Activated naive CD4-positive, alpha-beta T cell treated with anti-CD3 and anti-CD28 coated beads, Interleukin-2, amount 50 U/mL, for 16 hours (primary cell): Measurements from ENCODE around the gene CHN2.

ENCODE experiments used
- DNase-seq: peaks from one replicate; pipeline ENCODE4 v3.0.0-alpha.2; 2020

The CHN2 gene

DNA sequence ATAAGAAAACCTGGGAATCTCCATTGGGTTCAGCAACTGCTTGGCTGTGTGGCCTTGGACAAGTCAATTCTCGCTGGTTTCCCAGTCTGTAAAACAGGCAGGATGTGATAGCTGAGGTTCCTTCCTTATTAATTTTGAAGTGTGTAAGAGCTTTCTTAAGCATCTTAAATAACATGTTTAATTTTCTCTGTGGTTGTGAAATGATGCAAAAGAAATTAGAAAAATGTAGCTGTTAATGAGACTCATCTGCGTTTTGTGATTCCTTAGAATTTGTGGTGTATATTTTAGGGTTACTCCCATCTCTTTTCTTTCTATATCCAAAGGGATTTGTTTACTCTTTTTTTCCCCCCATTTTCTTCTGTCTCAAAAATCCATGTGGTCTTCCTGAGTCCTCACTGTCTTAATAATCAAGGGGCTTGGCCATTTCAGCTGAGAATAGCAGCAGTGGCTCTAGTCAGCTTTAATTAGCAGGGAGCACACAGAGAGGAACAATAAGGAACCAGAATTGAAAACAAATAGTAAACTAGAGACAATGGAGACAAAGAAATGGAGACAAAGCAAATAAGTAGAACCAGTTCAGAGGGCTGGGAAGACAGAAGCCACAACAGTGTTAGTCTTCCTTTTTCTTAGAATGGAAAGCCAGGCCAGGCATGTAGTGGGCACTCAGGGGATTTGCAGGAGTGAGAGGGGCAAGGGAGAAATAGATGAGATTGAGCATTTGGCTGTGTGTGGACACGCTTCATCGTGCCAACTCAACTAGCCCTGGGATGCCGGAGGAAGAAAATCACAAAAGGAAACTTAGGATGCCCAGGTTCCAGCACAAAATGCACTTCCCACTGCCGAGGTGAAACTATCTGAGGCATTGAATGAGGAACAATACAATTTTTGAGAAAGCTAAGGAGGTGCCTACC, 93.9 kb downstream of the CHN2 start:
- DNase-seq, result no peak

DNA sequence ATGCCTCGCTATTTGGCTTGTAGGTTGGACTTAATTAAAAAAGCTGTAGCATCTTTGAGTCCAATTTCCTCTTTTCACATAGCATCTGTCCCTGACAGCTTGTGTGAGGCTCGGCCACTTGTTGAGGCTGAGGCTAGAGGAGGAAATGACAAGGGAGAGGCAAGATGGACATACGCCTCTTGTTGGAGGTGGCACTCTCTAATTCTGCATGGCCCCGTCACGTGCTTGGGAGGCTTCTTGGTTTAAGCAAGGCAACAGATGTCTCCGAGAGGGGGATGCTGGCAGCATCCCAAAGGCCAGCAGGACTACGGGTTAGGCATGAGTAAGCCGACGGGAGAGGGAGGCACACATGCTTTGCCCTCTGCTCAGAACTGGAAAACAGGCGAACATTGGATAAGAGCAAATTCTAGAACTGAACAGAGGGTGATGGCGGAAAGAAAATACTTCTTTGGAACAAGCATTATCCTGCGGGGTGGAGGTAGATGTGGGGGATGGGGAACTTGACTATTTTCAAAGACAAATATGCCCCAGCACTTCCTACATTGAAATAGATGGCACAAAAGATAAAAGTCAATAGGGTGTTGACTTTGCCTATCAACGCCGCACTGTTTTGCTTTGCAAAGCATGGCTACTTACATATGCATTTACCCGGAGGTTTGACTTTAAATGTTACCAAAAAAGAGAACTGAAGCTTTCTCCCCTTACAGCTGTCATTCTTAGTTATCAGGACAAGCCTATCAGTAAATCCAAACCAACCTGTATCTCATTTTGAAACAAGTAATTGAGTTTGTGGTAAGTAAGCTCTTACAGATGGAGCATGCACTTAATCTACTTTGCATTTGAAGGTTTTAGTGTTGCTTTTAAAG, 94.8 kb downstream of the CHN2 start:
- DNase-seq, result no peak

DNA sequence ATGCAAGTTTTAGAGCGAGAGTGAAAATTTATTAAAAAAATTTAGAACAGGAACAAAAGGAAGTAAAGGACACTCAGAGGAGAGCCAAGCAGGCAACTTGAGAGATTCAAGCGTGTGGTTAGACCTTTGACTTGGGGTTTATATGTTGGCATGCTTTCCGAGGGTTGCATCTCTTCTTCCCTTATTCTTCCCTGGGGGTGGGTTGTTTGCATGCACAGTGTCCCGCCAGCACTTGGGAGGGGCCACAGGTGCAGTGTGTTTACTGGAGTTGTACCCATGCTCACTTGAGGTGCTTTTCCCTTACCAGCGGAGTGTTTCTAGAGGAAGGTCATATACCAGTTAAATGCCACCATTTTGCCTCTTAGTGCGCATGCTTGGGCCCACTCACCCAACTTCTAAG, 96.3 kb downstream of the CHN2 start:
- DNase-seq, result no peak

DNA sequence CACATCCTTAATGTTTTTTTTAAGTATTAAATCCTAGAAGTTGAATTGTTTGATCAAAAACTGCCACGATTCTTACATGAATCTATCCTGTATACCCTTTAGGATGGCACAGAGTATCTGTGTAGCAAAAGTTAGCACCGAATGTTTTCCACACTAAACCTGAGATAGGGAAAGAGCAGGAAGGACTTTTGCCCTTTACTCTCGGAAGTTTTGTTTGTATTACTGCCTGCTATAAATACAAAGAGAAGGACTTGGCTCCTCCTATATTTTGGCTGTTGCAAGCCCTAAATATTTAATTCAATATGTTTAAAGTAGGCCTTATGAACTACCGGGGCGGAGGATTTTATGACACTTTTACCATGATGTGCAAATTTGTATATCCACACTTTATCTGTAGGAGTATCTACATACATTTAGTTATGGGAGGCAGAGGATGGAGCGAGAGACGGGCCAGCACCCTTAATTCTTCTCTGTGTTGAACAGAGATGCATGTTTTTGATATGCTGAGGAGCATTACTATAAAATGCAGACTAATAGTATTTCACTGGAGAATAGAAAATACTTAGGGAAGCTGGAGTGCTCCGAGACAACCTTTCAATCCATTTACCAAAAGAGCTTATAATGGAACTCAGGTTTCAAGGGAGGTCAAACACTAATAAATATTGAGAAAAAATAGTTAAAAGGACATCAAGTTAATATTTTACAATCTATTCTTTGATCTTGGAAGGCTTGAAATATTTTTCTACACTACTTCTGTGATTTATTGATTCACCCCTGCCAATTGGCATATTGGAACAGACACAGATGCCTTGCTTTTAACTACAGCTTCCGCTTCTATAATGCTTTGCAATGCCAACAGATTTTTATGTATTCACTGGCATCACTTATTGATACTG, 97.4 kb downstream of the CHN2 start:
- no peak for DNase-seq

DNA sequence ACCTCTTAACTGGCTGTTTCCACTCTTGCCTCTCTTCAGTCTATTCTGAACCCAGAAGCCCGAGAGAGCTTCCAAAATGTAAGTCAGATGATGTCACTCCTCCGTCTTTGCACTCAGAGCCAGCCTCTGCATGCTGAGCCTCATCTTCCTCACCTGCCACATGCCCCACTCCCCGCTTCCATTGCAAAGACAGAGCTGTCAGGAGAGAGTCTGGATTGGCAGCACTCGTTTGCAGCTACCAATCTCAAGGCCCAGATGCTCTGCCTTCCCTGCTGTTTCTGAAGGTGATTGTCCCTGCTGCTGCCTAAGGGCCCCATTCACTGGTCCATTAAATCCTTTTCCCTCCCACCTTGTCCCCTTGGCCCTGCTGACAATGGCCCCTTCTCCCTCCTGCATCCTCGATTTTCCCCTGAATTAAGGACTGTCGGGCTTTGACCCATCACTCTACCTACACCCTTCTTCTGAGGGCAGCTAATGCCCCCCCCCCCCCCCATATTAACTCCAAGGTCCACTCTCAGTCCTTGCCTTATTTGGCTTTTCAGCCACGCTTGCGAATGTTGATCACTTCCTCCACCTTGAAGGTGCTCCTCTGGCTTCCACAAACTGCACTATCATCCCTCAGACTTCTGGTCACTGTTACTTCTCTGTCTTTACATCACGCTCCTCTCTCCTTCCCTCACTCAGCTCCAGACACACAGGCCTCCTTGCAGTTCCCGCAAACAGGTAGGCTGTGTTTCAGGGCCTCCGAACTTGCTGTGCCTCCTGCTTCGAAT, 98.5 kb downstream of the CHN2 start:
- no peak for DNase-seq

DNA sequence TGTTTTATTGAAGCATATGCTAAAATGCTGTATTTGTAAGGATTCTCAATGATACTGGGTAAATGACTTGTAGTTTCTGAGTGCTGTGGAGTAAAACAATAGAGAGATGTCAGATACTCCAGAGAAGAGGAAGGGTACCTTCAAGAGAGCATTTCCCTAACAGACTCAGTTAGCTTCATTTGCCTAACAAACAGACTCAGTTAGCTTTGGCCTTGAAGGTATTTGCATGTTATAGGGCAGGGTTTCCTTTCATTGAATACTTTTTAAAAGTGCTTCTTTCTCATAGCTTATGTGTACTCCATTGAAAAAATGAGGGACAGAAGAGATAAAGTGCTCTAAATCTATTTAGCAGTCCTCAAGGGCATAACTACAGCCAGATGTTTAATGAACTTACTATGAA, 101.8 kb downstream of the CHN2 start:
- DNase-seq, result no peak

DNA sequence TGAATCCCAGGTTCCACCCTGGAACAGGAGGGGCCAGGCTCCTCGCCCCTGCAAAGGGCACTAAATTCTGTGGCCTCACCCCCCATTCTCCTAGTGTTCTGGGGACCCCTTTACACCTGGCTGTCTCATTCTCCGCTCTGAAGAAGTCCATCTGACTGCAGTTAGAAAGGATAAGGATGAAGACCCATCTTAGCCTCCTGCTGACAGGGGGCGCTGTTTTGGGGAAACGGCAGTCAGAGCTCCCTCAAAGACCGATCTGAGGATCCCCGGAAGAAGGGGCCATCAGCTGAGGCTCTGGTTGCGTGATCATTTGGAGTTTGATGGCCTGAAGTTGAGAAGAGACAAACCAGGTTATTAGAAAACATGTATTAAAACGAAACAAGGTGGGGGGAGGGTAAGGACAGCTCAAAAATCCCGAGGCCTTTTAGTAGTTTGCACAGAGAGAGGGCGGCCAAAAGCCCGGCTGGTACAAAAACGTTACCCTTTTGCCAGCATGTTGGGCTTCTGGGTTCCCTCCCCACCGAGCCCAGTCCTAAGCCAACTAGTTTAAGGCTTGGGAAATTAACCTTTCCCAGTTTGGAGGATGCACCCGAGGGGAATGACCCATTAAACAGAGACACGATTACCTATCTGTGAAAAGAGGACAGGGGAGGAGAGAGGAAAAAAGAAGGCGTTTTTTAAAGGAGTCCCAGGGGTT, 102.8 kb downstream of the CHN2 start:
- no peak for DNase-seq

DNA sequence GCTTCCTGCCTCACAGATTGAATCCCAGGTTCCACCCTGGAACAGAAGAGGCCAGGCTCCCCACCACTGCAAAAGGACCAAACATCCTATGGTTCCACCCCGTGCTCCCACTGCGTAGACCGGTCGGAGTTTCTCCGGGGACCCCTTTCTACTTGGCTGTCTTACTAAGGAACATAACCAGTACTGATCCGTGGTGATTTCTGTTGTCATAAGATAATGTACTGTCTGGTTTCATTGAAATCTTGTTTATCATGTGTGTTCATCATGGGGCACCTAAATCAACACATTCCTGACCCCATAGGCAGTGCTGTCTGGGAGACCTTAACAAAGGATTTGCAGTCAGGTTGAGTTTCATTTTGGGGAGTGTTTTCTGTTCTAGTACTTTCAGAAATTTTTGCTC, 104.5 kb downstream of the CHN2 start:
- no peak for DNase-seq

DNA sequence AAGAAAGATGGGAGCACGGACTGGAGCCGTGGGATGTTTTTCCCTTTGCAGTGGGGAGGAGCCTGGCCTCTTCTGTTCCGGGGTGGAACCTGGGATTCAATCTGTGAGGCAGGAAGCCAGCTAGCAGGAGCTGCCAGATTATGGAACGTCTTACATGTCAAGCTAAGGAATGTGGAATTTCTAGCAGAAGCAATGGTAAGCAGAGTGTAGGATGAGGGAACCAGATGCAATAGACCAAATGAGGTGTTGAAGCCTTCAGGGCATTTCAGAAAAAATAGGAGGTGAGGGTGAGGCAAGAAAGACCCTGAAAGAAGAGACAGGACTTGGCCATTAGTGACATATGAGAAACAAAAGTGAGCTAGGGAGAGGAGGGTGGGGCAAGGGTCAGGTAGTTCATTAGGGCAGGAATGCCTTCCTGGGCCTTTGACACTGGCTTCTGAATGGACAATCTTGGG, 105.5 kb downstream of the CHN2 start:
- no peak for DNase-seq

DNA sequence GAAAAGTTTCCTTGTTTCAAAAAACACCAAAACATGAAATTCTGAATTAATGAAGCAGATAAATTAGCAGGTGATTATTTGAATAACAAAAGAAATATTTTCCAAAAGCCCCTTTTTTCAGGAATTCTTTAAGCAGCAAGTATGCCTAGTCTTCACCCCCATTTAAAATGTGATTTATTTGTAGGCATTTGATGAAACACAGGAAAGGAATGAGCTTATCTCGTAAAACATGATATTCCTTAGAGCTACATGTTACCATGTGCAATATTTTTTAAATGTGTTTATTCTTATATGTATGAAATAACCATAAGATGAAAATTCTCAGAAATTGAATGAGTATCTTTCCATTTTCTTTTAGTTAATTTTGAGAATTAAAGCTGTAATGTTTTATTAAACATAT, 106.1 kb downstream of the CHN2 start:
- no peak for DNase-seq

DNA sequence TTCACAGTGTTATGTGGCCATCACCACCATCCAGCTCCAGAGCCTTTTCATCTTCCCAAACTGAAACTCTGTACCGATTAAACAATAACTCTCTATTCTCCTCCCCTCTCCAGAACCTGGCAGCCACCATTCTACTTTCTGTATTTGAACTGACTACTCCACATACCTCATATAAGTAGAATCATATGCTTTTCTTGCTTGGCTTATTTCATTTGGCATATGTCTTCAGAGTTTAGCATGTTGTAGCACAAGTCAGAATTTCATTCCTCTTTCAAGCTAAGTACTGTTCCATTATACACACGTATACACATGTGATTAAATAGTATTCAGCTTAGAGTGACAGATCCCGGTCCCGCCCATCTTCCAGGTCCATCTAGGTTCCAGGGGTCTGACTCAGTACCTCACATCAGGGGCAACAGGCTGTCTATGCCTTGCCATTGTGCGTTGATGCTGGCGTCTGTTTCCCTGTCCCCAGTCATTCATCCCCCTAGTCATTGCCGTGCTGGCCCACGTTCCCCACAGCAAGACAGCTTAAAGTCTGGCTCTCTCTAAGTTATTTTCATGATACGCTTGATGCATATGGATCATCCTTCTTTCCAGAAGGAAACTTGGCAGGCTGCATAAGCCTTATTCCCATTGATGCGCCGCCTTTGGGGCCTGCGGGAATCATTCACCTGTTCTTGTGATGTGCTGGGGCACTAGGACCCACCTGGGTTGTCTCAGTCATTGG, 108.3 kb downstream of the CHN2 start:
- DNase-seq, result no peak

DNA sequence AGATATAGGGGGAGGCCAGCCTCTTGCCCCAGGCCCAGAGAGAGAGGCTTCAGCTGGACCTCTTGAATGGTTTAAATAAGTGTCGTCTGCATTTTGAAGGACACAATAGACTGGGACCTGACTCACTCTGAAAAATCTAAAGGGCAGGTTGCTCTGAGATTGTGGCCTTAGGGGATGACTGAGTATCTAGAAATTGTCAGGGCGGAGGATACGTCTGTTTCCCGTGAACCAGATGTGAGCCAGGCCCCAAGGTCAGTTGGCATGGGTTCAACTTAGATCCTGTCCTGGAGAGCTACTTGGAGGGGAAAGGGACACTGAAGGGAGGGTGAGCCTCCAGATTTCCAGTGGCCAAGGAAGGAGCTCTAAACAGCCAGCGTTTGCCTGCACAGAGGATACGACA, 110.2 kb downstream of the CHN2 start:
- DNase-seq, result no peak

DNA sequence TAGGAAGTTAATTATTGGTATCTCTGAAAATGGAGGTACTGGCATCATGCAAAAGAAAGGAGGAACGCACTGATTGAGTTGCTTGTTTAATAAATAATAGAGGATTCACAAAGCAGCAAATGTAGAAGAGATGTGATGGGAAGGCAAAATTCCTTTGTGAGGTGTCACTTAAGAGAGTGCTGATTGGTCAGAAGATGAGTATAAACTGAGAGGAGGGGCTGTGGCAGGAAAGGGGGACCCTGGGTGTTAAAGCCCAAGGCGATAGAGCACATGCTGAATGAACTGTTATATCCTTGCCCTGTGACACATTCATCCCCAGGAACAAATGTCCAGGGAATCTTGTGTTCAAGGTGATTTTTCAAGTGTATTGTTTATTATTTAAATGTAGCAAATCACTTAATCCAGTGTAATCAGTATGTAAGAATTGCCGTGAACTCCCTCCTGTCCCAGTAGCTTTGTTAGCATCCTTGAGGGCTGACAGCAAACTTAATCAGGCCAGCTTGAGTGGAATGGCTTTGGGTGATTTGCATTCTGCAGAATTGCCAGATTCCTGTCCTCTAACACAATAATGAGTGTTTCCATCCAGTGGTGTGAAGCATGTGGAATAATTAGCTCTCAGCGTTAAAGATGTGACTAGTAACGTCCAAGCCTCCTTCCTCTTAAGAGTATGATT, 111.9 kb downstream of the CHN2 start:
- no peak for DNase-seq

DNA sequence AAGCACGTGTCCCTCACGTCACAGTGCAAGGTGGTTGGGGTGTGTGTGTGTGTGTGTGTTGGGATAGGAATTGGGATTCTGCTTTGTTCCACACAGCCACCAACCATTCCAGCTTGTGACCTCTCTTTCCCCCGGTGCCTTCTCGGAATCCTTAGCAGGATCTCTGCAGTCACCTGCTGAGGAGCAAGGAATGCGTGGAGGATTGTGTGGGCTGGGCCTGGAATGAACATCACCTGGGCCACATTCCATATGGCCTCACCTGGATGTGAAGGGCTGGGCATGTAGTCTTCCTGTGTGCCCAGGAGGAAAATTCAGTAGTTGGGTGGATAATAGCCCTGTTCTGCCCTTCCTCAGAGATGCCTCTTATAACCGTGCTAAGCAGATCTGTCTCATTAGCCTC, 113.8 kb downstream of the CHN2 start:
- DNase-seq, result no peak

DNA sequence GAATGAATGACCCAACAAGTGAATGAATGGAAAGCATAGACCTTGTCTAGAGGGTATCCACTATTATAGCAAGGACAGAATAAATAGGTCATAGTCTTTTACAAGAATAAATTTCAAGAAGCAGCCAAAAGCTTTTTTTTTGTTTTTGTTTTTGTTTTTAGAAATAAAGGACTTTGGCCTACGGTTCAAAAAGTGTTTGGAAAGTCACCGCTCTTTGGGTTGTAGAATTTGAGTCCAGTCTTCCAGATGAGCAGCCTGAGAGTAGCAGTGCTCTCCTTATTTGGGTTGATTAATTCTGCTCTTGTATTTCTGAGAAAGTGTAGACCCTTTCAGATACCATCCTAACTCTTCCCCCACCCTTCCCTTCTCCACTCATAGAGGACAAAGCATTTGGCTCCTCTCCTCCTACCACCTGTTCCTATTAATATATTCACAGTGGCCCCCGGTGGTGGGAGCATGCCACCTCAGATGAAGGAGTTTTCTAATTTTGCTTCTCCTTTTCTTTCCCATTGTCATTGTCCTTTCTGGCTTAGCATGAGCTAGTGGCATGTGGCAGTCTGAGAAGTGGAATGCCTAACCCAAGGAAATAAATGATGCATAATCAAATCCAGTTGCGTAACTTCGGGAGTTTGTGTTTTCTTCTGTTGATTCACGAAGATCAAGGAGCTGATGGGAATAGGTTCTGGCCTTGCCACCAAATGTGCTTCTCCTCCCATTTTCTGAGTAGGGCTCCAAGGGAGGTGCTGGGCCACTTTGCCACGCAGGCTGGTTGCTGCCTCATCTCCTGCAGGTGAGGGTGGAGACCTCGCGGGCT, 114.7 kb downstream of the CHN2 start:
- DNase-seq, result no peak

DNA sequence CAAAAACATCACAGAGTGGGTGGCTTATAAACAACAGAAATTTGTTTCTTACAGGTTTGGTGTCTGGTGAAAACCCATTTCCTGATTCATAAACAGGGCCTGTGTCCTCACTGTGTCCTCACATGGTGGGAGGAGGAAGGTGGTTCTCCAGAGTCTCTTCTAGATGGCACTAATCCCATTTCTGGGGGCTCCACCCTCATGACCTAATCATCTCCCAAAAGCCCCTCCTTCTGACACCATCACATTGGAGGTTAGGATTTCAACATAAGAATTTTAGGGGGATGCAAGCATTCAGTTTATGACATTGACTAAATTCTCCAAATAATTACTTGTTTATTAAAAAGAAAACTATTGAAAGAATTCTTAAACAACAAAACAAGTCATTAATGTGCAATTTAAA, 116.0 kb downstream of the CHN2 start:
- DNase-seq, result no peak

DNA sequence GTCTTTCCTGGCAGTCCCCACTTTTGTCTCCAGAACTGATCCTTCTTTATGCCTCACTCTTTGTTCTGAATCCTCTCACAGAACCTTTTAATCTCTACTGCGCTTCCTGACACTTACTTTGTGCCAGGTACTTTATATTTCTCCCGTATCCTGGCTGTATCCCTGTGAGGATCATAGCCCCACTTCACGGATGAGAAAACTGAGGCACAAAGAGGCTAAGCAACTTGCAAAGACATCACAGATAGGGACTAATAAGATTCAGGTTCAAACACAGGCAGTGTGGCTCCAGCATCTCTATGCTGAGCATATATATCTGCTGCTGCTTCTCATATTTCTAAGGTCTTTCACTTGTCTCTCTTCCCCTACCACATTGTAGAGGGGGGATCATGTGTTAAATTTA, 116.7 kb downstream of the CHN2 start:
- DNase-seq, result no peak

DNA sequence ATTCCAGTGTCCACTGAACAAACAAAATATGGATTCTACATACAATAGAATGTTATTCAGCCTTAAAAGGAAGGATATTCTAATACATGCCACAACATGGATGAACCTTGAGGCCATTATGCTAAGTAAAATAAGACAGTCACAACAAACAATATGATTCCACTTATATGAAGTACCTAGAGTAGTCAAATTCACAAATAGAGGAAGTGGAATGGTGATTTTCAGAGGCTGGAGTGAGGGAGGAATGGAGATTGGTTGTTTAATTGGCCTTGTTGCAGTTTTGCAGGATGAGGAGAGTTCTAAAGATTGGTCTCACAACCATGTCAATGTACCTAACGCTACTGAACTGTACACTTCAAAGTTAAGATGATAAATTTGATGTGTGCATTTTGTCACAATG, 119.6 kb downstream of the CHN2 start:
- DNase-seq, result no peak
